IPS DF 6.9 (cell line): ENCODE measurements around the gene DPM1.

Source experiments
- DNase-seq: peaks from one replicate; pipeline ENCODE4 v3.0.0-alpha.2; 2013; ENCODE audit warnings: low read depth, low spot score
- H3K27ac ChIP-seq: one replicate; pipeline ENCODE4 v1.5.1; 2013; ENCODE audit warnings: low read length, control low read depth
- H3K27me3 ChIP-seq: 2 replicates; pipeline ENCODE4 v1.6.1; 2013; ENCODE audit warnings: mild to moderate bottlenecking, low read length; ENCODE audit not compliant: control insufficient read depth, insufficient read depth
- H3K36me3 ChIP-seq: 2 replicates; pipeline ENCODE4 v1.6.1; 2013; ENCODE audit warnings: low read length; ENCODE audit not compliant: control insufficient read depth, insufficient read depth
- H3K4me1 ChIP-seq: 2 replicates; pipeline ENCODE4 v1.6.1; 2013; ENCODE audit warnings: low read length; ENCODE audit not compliant: control insufficient read depth, insufficient read depth
- H3K4me3 ChIP-seq: 2 replicates; pipeline ENCODE4 v1.5.1; 2013; ENCODE audit warnings: mild to moderate bottlenecking, low read length
- H3K9me3 ChIP-seq: 2 replicates; pipeline ENCODE4 v1.6.1; 2013; ENCODE audit warnings: low read length, inconsistent platforms; ENCODE audit not compliant: control insufficient read depth, insufficient read depth
- WGBS: extraction: QIAGEN DNeasy Blood & Tissue Kit; methylation state at CpG from one replicate; pipeline ENCODE4 v1.1.7; 2013; ENCODE audit warnings: mixed read lengths, missing lambda C conversion rate; ENCODE audit not compliant: insufficient read length, insufficient coverage; 5-methylcytosine and 5-hydroxymethylcytosine counted together

The DPM1 gene

GRCh38 chr20:50931306-50932015 is 26.9 kb downstream of the DPM1 start, which contains the start of gene ADNP:
Gene ADNP (minus strand): TSS chr20:50931437. CDS start chr20:50903996, 27,441 bp downstream.
- Histone ChIP-seq H3K27me3 (no peaks in the 10 kb centered on the region), H3K9me3 (no peaks in the 10 kb centered on the region), H3K27ac (no peak within 1 kb of the TSS), H3K4me3 (peak within 1 kb of the TSS; percentile 99), H3K4me1 (peaks cover 4% of the 10 kb centered on the region; the same call in 1 of the 2 replicates), H3K36me3 (peaks cover 6% of the 10 kb centered on the region; the same call in 1 of the 2 replicates)
- peak; percentile 87 for DNase-seq
- no CpG with 5 or more reads among the region's 58 CpGs for WGBS

- Histone ChIP-seq H3K36me3 (peaks cover 6% of the 10 kb centered on the region; the same call in 1 of the 2 replicates), H3K27me3 (no peaks in the 10 kb centered on the region), H3K9me3 (no peaks in the 10 kb centered on the region), H3K4me3 (peak overlapping the region; percentile 99), H3K27ac (no peak overlapping the region), H3K4me1 (peaks cover 4% of the 10 kb centered on the region; the same call in 1 of the 2 replicates)
- DNase-seq: no peak
- WGBS: no CpG with 5 or more reads among the region's 45 CpGs
Observed at GRCh38 chr20:50930976-50931305, 27.4 kb downstream of the DPM1 start.

- no peaks in the 10 kb centered on the region for H3K27me3 ChIP-seq
- H3K9me3 ChIP-seq: no peaks in the 10 kb centered on the region
- H3K4me1 ChIP-seq: peaks cover 4% of the 10 kb centered on the region; the same call in 1 of the 2 replicates
- no peak for DNase-seq
- no peak overlapping the region for H3K27ac ChIP-seq
- peaks cover 6% of the 10 kb centered on the region; the same call in 1 of the 2 replicates for H3K36me3 ChIP-seq
- peak overlapping the region; percentile 99 for H3K4me3 ChIP-seq
- no CpG with 5 or more reads among the region's 79 CpGs for WGBS
Observed at GRCh38 chr20:50930139-50930975, 28.0 kb downstream of the DPM1 start.

GRCh38 chr20:50929299-50930138 is 28.8 kb downstream of the DPM1 start:
- H3K27ac ChIP-seq: no peak overlapping the region
- peaks cover 6% of the 10 kb centered on the region; the same call in 1 of the 2 replicates for H3K36me3 ChIP-seq
- H3K9me3 ChIP-seq: no peaks in the 10 kb centered on the region

GRCh38 chr20:50928469-50928868 is 29.9 kb downstream of the DPM1 start:
- no peaks in the 10 kb centered on the region for H3K9me3 ChIP-seq
- H3K4me1 ChIP-seq: peaks cover 4% of the 10 kb centered on the region; the same call in 1 of the 2 replicates
- no CpG with 5 or more reads among the region's 5 CpGs for WGBS
- H3K36me3 ChIP-seq: peaks cover 6% of the 10 kb centered on the region; the same call in 1 of the 2 replicates
- no peaks in the 10 kb centered on the region for H3K27me3 ChIP-seq
- H3K4me3 ChIP-seq: no peak overlapping the region; the same call in 1 of the 2 replicates
- DNase-seq: no peak
- H3K27ac ChIP-seq: no peak overlapping the region

More at GRCh38 chr20:50929299-50930138, 28.8 kb downstream of the DPM1 start:
- no CpG with 5 or more reads among the region's 13 CpGs for WGBS
- H3K27me3 ChIP-seq: no peaks in the 10 kb centered on the region
- peak overlapping the region; percentile 99; the same call in 1 of the 2 replicates for H3K4me3 ChIP-seq
- peak; percentile 95 for DNase-seq
- H3K4me1 ChIP-seq: peaks cover 4% of the 10 kb centered on the region; the same call in 1 of the 2 replicates

- H3K27me3 ChIP-seq: 0 out of 2 replicates have a peak, but pooled peaks cover 2% of the 10 kb centered on the region
- no peak overlapping the region for H3K4me3 ChIP-seq
- peaks cover 4% of the 10 kb centered on the region; the same call in 1 of the 2 replicates for H3K4me1 ChIP-seq
- no peak for DNase-seq
- H3K9me3 ChIP-seq: no peaks in the 10 kb centered on the region
- no CpG with 5 or more reads among the region's 1 CpG for WGBS
- H3K36me3 ChIP-seq: peaks cover 6% of the 10 kb centered on the region; the same call in 1 of the 2 replicates
- H3K27ac ChIP-seq: no peak overlapping the region
Observed at GRCh38 chr20:50926530-50926929, 31.8 kb downstream of the DPM1 start.

GRCh38 chr20:50924261-50924920 is 33.9 kb downstream of the DPM1 start:
- no CpG with 5 or more reads among the region's 2 CpGs for WGBS
- DNase-seq: no peak

GRCh38 chr20:50921803-50922501 is 36.4 kb downstream of the DPM1 start:
- no peak overlapping the region for H3K4me3 ChIP-seq
- no peak overlapping the region for H3K27ac ChIP-seq
- H3K27me3 ChIP-seq: 0 out of 2 replicates have a peak, but pooled peaks cover 2% of the 10 kb centered on the region
- WGBS: no CpG with 5 or more reads among the region's 8 CpGs
- no peaks in the 10 kb centered on the region for H3K36me3 ChIP-seq
- DNase-seq: no peak
- H3K4me1 ChIP-seq: peaks cover 2% of the 10 kb centered on the region; the same call in 1 of the 2 replicates
- H3K9me3 ChIP-seq: no peaks in the 10 kb centered on the region

More at GRCh38 chr20:50924261-50924920, 33.9 kb downstream of the DPM1 start:
- Histone ChIP-seq H3K27ac (no peak overlapping the region), H3K9me3 (no peaks in the 10 kb centered on the region), H3K27me3 (0 out of 2 replicates have a peak, but pooled peaks cover 2% of the 10 kb centered on the region), H3K4me3 (no peak overlapping the region), H3K36me3 (peaks cover 6% of the 10 kb centered on the region; the same call in 1 of the 2 replicates), H3K4me1 (peaks cover 5% of the 10 kb centered on the region; the same call in 1 of the 2 replicates)

GRCh38 chr20:50920997-50921396 is 37.3 kb downstream of the DPM1 start:
- Histone ChIP-seq H3K36me3 (no peaks in the 10 kb centered on the region), H3K9me3 (no peaks in the 10 kb centered on the region), H3K4me3 (no peak overlapping the region), H3K4me1 (peaks cover 2% of the 10 kb centered on the region; the same call in 1 of the 2 replicates), H3K27ac (no peak overlapping the region), H3K27me3 (0 out of 2 replicates have a peak, but pooled peaks cover 2% of the 10 kb centered on the region)
- DNase-seq: no peak
